Ovary (tissue), 10 donors: ENCODE measurements around the gene SEMA3C. TPM values are rescaled to one million over a fixed set of nuclear protein-coding genes. Genes with fewer than 3 reads are reported as not detected.

Source experiments
- DNase-seq, 5 donors: peaks; one replicate each; pipeline ENCODE4 v3.0.0-alpha.2; 2019 to 2020
- H3K27ac ChIP-seq, 2 donors: fragments of 200-600 bp; one replicate each; pipeline versions ENCODE4 v1.5.1 to v1.8.0; 2019 to 2022
- H3K27me3 ChIP-seq: fragments of 200-600 bp; one replicate; pipeline ENCODE4 v1.8.0; 2022
- H3K36me3 ChIP-seq: fragments of 200-600 bp; sonication (generic); one replicate; pipeline ENCODE4 v1.5.1; 2019
- H3K4me1 ChIP-seq: one replicate; pipeline ENCODE4 v1.8.1; 2013; ENCODE audit warnings: mild to moderate bottlenecking, moderate library complexity; ENCODE audit not compliant: insufficient read depth
- H3K4me3 ChIP-seq: fragments of 200-600 bp; sonication (generic); one replicate; pipeline ENCODE4 v1.5.1; 2017
- H3K9me3 ChIP-seq, 2 donors: fragments of 200-600 bp in 1 of 2; sonication (generic) in 1 of 2; one replicate each; pipeline versions ENCODE4 v1.5.1 to v1.8.1; 2013 to 2019; ENCODE audit warnings: mild to moderate bottlenecking in 1 of 2, moderate library complexity in 1 of 2
- CTCF ChIP-seq, 3 donors: fragments of 450-650 bp in 2 of 3; fragments of 200-600 bp in 1 of 3; IDR thresholded peaks; one replicate each; pipeline versions ENCODE4 v1.5.1 to v1.8.0; 2016 to 2022; ENCODE audit warnings: antibody characterized with exemption in 3 of 3, mild to moderate bottlenecking in 1 of 3
- EP300 ChIP-seq: sonication (generic); formaldehyde crosslinking; IDR thresholded peaks from one replicate; pipeline ENCODE4 v1.6.1; 2017; ENCODE audit warnings: antibody characterized with exemption
- POLR2A ChIP-seq: fragments of 450-650 bp; IDR thresholded peaks from one replicate; pipeline ENCODE4 v1.6.1; 2017; ENCODE audit warnings: antibody characterized with exemption, mild to moderate bottlenecking, moderate library complexity
- WGBS, 3 donors: extraction: QIAGEN DNeasy Blood & Tissue Kit in 1 of 3; methylation state at CpG; one replicate each; pipeline versions ENCODE4 v1.1.5 to v1.1.7; 2013 to 2017; 5-methylcytosine and 5-hydroxymethylcytosine counted together
- intact Hi-C, 4 donors: fragments of 100-400 bp; cut with DNase I; formaldehyde crosslinking; loops; one replicate each; pipeline versions ENCODE4 v1.11.0 to v1.15.1; 2022 to 2023
- long read RNA-seq, 3 donors: library from polyadenylated mRNA in 2 of 3; unstranded in 2 of 3; transcript quantifications; one replicate each; pipeline ENCODE4 v2.0.0 and lab custom pipeline, GENCODE V29; 2021 to 2026
- polyA plus RNA-seq, 2 donors: library from polyadenylated mRNA; stranded (reverse); fragments of 200-250 nt in 1 of 2; fragments of 350-450 nt in 1 of 2; fragmentation: Illumina TruSeq in 1 of 2; extraction: RNeasy Lipid Tissue Mini Kit (QIAGEN cat#74804) in 1 of 2; gene quantifications; one replicate each; pipeline ENCODE4 v1.2.3, GENCODE V29; 2013 to 2014
- total RNA-seq, 7 donors: library from RNA; depleted of rRNA in 2 of 7; stranded (reverse); fragments of >200 nt in 2 of 7; fragmentation: NEBNext Ultra II Directional in 3 of 7; extraction: Animal tissue kit (Norgen Biotek cat#: 25700) in 3 of 7; gene quantifications; one replicate each; pipeline versions ENCODE4 v1.1.0 to v1.2.4, GENCODE V29; 2016 to 2023
- donor health status: DM: no; HTN: no; CAD: no; lungs with moderate emphysema.
- donor health status: DM: no; HTN: no; CAD: no.
- donor health status: Bipolar disorder and iron deficiency.
- donor health status: DM: yes; HTN: yes; CAD: no.
- donor health status: DM: no; HTN: no; CAD: no.
- donor health status: DM: yes; HTN: yes; CAD: no.

SEMA3C gene
- total RNA-seq (10 to 100 TPM; 20.1 to 91.9 (median 56.5) TPM), polyA plus RNA-seq (10 to 100 TPM; 23.9 to 53.5 TPM)
- long read RNA-seq, donor 1, full-length matches to known transcripts = 6 of 18 reads
- long read RNA-seq, donor 1, partial matches to known transcripts = 10 of 18 reads
- long read RNA-seq, donor 1, other reads (novel, unspliced or antisense) = 2 of 18 reads
- long read RNA-seq, donor 2, full-length matches to known transcripts = 5 of 5 reads
- long read RNA-seq, donor 2, partial matches to known transcripts = 0 of 5 reads
- long read RNA-seq, donor 2, other reads (novel, unspliced or antisense) = 0 of 5 reads
- long read RNA-seq, donor 3, full-length matches to known transcripts = 73 of 88 reads
- long read RNA-seq, donor 3, partial matches to known transcripts = 6 of 88 reads
- long read RNA-seq, donor 3, other reads (novel, unspliced or antisense) = 9 of 88 reads

- Histone ChIP-seq H3K4me3 (peak within 1 kb of the TSS; percentile 63), H3K9me3 (no peaks in the 10 kb centered on the region), H3K27me3 (no peaks in the 10 kb centered on the region), H3K27ac (peak within 1 kb of the TSS; percentile 9 to 31), H3K36me3 (no peaks in the 10 kb centered on the region), H3K4me1 (no peaks in the 10 kb centered on the region)
- intact Hi-C loops = loop anchor here in 1 of 4 donors (10.0 kb wide), 1 partner anchor 194 kb away; no protein-coding TSS in a partner anchor
- TF ChIP-seq CTCF (IDR thresholded peaks at IDR 0.05) = no peak
- peak; percentile 26 for TF ChIP-seq POLR2A
- no peak for TF ChIP-seq EP300
- WGBS, 3 donors = 3 to 5% (median 4%) methylated on average over 56 to 71 of the region's 71 CpGs
- DNase-seq = peak; percentile 89 to 96 (median 92)
Observed at GRCh38 chr7:80918909-80919721, at the start of gene SEMA3C. SEMA3C (minus strand) TSS chr7:80919051; CDS start chr7:80916781, 2,270 bp downstream.

GRCh38 chr7:80968606-80969005, 49.8 kb upstream of the SEMA3C start:
- H3K27me3 ChIP-seq = no peaks in the 10 kb centered on the region
- WGBS, 3 donors = 82 to 90% (median 86%) methylated on average over 2 of the region's 2 CpGs
- H3K9me3 ChIP-seq = no peaks in the 10 kb centered on the region
- no peak overlapping the region for H3K27ac ChIP-seq
- no peak for TF ChIP-seq POLR2A
- no peak for TF ChIP-seq CTCF (IDR thresholded peaks at IDR 0.05)
- no peak for TF ChIP-seq EP300
- intact Hi-C loops = no loop called here
- H3K4me3 ChIP-seq = no peak overlapping the region
- H3K36me3 ChIP-seq = no peaks in the 10 kb centered on the region
- no peak for DNase-seq
- H3K4me1 ChIP-seq = no peaks in the 10 kb centered on the region

GRCh38 chr7:80967917-80968297, 49.1 kb upstream of the SEMA3C start:
- Histone ChIP-seq H3K36me3 (no peaks in the 10 kb centered on the region), H3K4me3 (no peak overlapping the region), H3K27me3 (no peaks in the 10 kb centered on the region), H3K27ac (no peak overlapping the region), H3K4me1 (no peaks in the 10 kb centered on the region), H3K9me3 (no peaks in the 10 kb centered on the region)
- DNase-seq = no peak
- intact Hi-C loops = no loop called here
- WGBS, 3 donors = 82% methylated on average over 5 of the region's 5 CpGs
- TF ChIP-seq CTCF (IDR thresholded peaks at IDR 0.05) (no peak), EP300 (no peak), POLR2A (no peak)

GRCh38 chr7:80967071-80967916, 48.4 kb upstream of the SEMA3C start:
- intact Hi-C loops = no loop called here

More at GRCh38 chr7:80967071-80967916, 48.4 kb upstream of the SEMA3C start:
- TF ChIP-seq EP300 (no peak), CTCF (IDR thresholded peaks at IDR 0.05) (no peak), POLR2A (no peak)
- H3K4me1 ChIP-seq = no peaks in the 10 kb centered on the region
- H3K4me3 ChIP-seq = no peak overlapping the region
- whole genome bisulfite sequencing, 3 donors = 70 to 72% (median 72%) methylated on average over 3 of the region's 3 CpGs
- no peak overlapping the region for H3K27ac ChIP-seq
- no peaks in the 10 kb centered on the region for H3K9me3 ChIP-seq
- no peaks in the 10 kb centered on the region for H3K36me3 ChIP-seq
- DNase-seq = no peak
- no peaks in the 10 kb centered on the region for H3K27me3 ChIP-seq
